Mammary epithelial cell (primary cell): Measurements from ENCODE around the gene LINC01488.

Source experiments
- CTCF ChIP-seq, 2 donors: IDR thresholded peaks in 1 of 2; conservative IDR thresholded peaks in 1 of 2; 2 replicates each; pipeline ENCODE4 v1.5.1; 2011 to 2012; ENCODE audit warnings: inconsistent platforms in 2 of 2, low read length in 2 of 2, mild to moderate bottlenecking in 2 of 2, control low read depth in 1 of 2, low read depth in 1 of 2; ENCODE audit not compliant: insufficient read depth in 1 of 2; ENCODE audit errors: extremely low read depth in 1 of 2
- EZH2 ChIP-seq: IDR thresholded peaks from 2 replicates; pipeline ENCODE4 v1.6.1; 2012; ENCODE audit warnings: low read length, inconsistent platforms, borderline replicate concordance

GRCh38 chr11:69529001-69529400 lies 47.5 kb downstream of the LINC01488 start:
- TF ChIP-seq CTCF (conservative IDR thresholded peaks at IDR 0.05 in 1 of 2, IDR thresholded peaks at IDR 0.05 in 1 of 2; ENCODE audit: extremely low read depth in 1 of 2, insufficient read depth in 1 of 2, low read depth in 1 of 2, low read length in 2 of 2): no peak
- TF ChIP-seq EZH2: no peak
